Measurements from ENCODE around the gene SSBP3. TPM values are rescaled to one million over a fixed set of nuclear protein-coding genes. Genes with fewer than 3 reads are reported as not detected.

SSBP3 gene
- polyA plus RNA-seq, 1 of the 3 experiments (the other 2 are of a cell fraction): 26.2 TPM

DNA sequence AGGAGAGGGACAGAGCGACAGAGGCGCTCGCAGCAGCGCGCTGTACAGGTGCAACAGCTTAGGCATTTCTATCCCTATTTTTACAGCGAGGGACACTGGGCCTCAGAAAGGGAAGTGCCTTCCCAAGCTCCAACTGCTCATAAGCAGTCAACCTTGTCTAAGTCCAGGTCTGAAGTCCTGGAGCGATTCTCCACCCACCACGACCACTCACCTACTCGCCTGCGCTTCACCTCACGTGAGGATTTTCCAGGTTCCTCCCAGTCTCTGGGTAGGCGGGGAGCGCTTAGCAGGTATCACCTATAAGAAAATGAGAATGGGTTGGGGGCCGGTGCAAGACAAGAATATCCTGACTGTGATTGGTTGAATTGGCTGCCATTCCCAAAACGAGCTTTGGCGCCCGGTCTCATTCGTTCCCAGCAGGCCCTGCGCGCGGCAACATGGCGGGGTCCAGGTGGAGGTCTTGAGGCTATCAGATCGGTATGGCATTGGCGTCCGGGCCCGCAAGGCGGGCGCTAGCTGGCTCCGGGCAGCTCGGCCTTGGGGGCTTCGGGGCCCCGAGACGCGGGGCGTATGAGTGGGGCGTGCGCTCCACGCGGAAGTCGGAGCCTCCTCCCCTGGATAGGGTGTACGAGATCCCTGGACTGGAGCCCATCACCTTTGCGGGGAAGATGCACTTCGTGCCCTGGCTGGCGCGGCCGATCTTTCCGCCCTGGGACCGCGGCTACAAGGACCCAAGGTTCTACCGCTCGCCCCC, 206.3 kb downstream of the SSBP3 start, which contains the start of the genes CYB5RL and MRPL37:
Gene CYB5RL (minus strand): TSS at position 266 of the 754 bp plus-strand sequence. CDS start 4,414 bp downstream, outside the sequence.
Gene MRPL37 (plus strand): TSS at position 403 of the 754 bp plus-strand sequence. CDS start 77 bp downstream, at position 480.
- H4K20me1 ChIP-seq (ENCODE audit: insufficient read depth): no peaks in the 10 kb centered on the region
- H3K4me2 ChIP-seq: peak within 1 kb of the TSS; percentile 85
- TF ChIP-seq, protein P1, sequence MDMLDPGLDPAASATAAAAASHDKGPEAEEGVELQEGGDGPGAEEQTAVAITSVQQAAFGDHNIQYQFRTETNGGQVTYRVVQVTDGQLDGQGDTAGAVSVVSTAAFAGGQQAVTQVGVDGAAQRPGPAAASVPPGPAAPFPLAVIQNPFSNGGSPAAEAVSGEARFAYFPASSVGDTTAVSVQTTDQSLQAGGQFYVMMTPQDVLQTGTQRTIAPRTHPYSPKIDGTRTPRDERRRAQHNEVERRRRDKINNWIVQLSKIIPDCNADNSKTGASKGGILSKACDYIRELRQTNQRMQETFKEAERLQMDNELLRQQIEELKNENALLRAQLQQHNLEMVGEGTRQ (IDR thresholded peaks at IDR 0.05; ENCODE audit: borderline replicate concordance, low read depth, low read length): no peak
- peak; percentile 84 for TF ChIP-seq MXI1 (IDR thresholded peaks at IDR 0.05; ENCODE audit: low read depth, low read length)
- 0 out of 2 replicates have a peak, but pooled peaks have one; percentile 15 for TF ChIP-seq NRF1 (IDR thresholded peaks at IDR 0.05; ENCODE audit: low read depth, low read length)
- TF ChIP-seq, protein P2, sequence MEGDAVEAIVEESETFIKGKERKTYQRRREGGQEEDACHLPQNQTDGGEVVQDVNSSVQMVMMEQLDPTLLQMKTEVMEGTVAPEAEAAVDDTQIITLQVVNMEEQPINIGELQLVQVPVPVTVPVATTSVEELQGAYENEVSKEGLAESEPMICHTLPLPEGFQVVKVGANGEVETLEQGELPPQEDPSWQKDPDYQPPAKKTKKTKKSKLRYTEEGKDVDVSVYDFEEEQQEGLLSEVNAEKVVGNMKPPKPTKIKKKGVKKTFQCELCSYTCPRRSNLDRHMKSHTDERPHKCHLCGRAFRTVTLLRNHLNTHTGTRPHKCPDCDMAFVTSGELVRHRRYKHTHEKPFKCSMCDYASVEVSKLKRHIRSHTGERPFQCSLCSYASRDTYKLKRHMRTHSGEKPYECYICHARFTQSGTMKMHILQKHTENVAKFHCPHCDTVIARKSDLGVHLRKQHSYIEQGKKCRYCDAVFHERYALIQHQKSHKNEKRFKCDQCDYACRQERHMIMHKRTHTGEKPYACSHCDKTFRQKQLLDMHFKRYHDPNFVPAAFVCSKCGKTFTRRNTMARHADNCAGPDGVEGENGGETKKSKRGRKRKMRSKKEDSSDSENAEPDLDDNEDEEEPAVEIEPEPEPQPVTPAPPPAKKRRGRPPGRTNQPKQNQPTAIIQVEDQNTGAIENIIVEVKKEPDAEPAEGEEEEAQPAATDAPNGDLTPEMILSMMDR (IDR thresholded peaks at IDR 0.05): no peak
- TF ChIP-seq, protein P3, sequence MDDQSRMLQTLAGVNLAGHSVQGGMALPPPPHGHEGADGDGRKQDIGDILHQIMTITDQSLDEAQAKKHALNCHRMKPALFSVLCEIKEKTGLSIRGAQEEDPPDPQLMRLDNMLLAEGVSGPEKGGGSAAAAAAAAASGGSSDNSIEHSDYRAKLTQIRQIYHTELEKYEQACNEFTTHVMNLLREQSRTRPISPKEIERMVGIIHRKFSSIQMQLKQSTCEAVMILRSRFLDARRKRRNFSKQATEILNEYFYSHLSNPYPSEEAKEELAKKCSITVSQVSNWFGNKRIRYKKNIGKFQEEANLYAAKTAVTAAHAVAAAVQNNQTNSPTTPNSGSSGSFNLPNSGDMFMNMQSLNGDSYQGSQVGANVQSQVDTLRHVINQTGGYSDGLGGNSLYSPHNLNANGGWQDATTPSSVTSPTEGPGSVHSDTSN (IDR thresholded peaks at IDR 0.05): peak; percentile 100
- TF ChIP-seq, protein P4, sequence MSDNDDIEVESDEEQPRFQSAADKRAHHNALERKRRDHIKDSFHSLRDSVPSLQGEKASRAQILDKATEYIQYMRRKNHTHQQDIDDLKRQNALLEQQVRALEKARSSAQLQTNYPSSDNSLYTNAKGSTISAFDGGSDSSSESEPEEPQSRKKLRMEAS (IDR thresholded peaks at IDR 0.05; ENCODE audit: low read depth): peak; percentile 78
- TF ChIP-seq, protein P5, sequence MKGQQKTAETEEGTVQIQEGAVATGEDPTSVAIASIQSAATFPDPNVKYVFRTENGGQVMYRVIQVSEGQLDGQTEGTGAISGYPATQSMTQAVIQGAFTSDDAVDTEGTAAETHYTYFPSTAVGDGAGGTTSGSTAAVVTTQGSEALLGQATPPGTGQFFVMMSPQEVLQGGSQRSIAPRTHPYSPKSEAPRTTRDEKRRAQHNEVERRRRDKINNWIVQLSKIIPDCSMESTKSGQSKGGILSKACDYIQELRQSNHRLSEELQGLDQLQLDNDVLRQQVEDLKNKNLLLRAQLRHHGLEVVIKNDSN (IDR thresholded peaks at IDR 0.05; ENCODE audit: borderline replicate concordance, low read depth): peak; percentile 65; the same call in 1 of the 2 replicates
- TF ChIP-seq NFIC (IDR thresholded peaks at IDR 0.05; ENCODE audit: borderline replicate concordance): peak; percentile 35; the same call in 1 of the 2 replicates
- peak; percentile 97 for TF ChIP-seq YY1 (IDR thresholded peaks at IDR 0.05; ENCODE audit: low read depth)
- TF ChIP-seq, protein P6, sequence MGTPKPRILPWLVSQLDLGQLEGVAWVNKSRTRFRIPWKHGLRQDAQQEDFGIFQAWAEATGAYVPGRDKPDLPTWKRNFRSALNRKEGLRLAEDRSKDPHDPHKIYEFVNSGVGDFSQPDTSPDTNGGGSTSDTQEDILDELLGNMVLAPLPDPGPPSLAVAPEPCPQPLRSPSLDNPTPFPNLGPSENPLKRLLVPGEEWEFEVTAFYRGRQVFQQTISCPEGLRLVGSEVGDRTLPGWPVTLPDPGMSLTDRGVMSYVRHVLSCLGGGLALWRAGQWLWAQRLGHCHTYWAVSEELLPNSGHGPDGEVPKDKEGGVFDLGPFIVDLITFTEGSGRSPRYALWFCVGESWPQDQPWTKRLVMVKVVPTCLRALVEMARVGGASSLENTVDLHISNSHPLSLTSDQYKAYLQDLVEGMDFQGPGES (IDR thresholded peaks at IDR 0.05; ENCODE audit: low read depth, low read length): peak; percentile 69
- TF ChIP-seq EZH2phosphoT487 (IDR thresholded peaks at IDR 0.05; ENCODE audit: borderline replicate concordance, low read depth): no peak
- peak; percentile 86 for TF ChIP-seq TAF1 (IDR thresholded peaks at IDR 0.05; ENCODE audit: borderline replicate concordance, low read depth, low read length)
- 0 out of 2 replicates have a peak, but pooled peaks have one; percentile 75 for TF ChIP-seq SIN3A (IDR thresholded peaks at IDR 0.05; ENCODE audit: borderline replicate concordance, low read depth, low read length)
- TF ChIP-seq GABPA (IDR thresholded peaks at IDR 0.05; ENCODE audit: low read depth): peak; percentile 19; the same call in 1 of the 2 replicates
- TF ChIP-seq POLR2AphosphoS5 (IDR thresholded peaks at IDR 0.05; ENCODE audit: low read depth, low read length): peak; percentile 90
- peak; percentile 83 for TF ChIP-seq CHD2 (IDR thresholded peaks at IDR 0.05; ENCODE audit: low read length, partially characterized antibody)
- H3K36me3 ChIP-seq (replicated peaks in 1 of 2; ENCODE audit: control insufficient read depth in 1 of 2, insufficient read depth in 2 of 2, low read length in 1 of 2): peaks cover 7% of the 10 kb centered on the region in 2 experiments
- DNase-seq: peak; percentile 97
- H3K4me1 ChIP-seq (ENCODE audit: control insufficient read depth in 1 of 2, insufficient read depth in 2 of 2, low read depth in 1 of 2, low read length in 1 of 2): peaks cover 0 to 14% of the 10 kb centered on the region in 2 experiments; a peak in 2 of 4 replicates
- peak within 1 kb of the TSS; percentile 96 for H2AFZ ChIP-seq (ENCODE audit: low read depth)
- H3K9me2 ChIP-seq: no peaks in the 10 kb centered on the region
- H3F3A ChIP-seq (replicated peaks; ENCODE audit: insufficient read depth): no peaks in the 10 kb centered on the region
- no peaks in the 10 kb centered on the region for H3K9me3 ChIP-seq
- ChIA-PET CTCF (interaction anchor here (1.0 to 2.1 kb wide), 9 partner anchors 13 to 348 kb away, joined by 3 to 8 read pairs (median 4); partner anchors contain the start of gene ACOT11), POLR2A (interaction anchor here (0.6 to 1.9 kb wide), 3 partner anchors 20 to 207 kb away, joined by 3 to 4 read pairs (median 4); no protein-coding TSS in a partner anchor)
- H3K9ac ChIP-seq: peak within 1 kb of the TSS; percentile 92
- peak within 1 kb of the TSS; percentile 90 to 96 for H3K4me3 ChIP-seq (ENCODE audit: low read depth in 2 of 2, low read length in 1 of 2)
- peaks cover 42% of the 10 kb centered on the region for H3K79me2 ChIP-seq (ENCODE audit: insufficient read depth)
- peak within 1 kb of the TSS; percentile 20 to 63; a peak in 2 of 4 replicates for H3K27ac ChIP-seq (ENCODE audit: low read depth in 2 of 2, low read length in 1 of 2)
- H3K27me3 ChIP-seq (ENCODE audit: insufficient read depth): no peaks in the 10 kb centered on the region
- 3% methylated on average over 27 of the region's 51 CpGs for WGBS (ENCODE audit: low lambda C conversion rate)
